ELF-1 (cell line): ENCODE data around the gene UNC5CL.
A peak's percentile ranks its signal among the peaks of the same experiment; 100 is the strongest.
"Not testable (repeated sequence)": the region's sequence is repeated elsewhere in the genome, so short reads cannot be mapped to it uniquely, and the experiment has no call there.

Experiments
- DNase-seq: peaks from one replicate; pipeline ENCODE4 v3.0.0-alpha.2; 2016; ENCODE audit warnings: low read depth, low spot score

UNC5CL gene

GRCh38 chr6:41040101-41040939, 1.3 kb upstream of the UNC5CL start:
- DNase-seq, result no peak

DNA sequence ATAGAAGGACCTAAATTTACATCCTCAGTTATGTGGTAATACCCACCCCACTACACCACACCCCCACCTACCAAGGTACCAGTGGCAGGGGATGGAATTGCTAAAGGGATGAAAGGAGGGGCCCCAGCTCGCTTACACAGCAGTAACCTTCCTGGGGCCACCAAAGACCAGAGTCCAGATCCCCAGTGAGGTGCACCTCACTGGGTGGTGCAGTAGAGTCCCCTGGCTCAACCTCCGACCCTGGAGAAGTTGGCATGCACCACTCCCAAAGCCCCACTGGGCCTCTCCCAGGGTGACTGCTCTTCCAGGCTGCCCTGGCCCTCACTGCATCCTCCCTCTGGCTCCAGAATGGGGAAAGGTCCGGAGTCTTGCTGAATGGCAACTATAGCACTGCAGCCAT, 816 bp downstream of the UNC5CL start:
- no peak for DNase-seq

- no peak for DNase-seq
Observed at GRCh38 chr6:41037107-41037900, 1.7 kb downstream of the UNC5CL start.

DNA sequence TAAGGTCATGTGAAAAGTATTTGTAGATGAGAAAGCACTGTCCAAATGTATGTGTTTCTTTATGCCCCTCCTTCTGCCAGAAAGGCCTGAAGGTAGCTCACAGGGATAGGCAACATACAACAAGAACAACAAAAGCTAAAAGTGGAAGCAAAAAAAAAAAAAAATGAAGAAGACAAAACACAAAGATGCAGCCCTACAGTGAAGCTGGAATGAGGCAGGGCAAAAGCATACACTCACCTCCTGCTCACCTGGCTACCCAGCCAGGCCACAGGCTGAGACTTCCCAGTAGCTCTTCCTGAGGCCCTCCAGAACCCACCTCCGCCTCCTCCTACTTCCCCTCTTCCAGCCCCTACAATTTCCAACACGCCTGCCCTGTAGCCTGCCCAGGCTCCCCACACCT, 2.4 kb downstream of the UNC5CL start:
- no peak for DNase-seq

DNA sequence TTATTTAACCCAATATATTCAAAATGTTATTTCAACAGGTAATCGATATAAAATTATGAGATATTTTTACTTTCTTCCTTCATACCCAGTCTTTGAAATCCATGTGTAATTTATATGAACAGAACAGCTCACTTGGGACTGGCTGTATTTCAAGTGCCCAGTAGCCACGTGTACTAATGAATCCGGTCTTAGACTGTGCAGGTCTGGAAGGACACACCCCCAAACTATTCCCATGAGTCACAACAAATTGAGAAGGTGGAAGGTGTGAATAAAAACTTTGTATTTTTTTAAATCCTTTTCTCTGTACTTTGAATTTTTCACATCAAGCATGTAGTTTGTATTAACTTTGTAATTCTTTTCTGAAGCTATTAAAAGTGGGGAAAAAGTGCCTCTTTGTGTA, 2.8 kb downstream of the UNC5CL start:
- no peak for DNase-seq

GRCh38 chr6:41033776-41034175, 5.2 kb downstream of the UNC5CL start:
- no peak for DNase-seq

DNA sequence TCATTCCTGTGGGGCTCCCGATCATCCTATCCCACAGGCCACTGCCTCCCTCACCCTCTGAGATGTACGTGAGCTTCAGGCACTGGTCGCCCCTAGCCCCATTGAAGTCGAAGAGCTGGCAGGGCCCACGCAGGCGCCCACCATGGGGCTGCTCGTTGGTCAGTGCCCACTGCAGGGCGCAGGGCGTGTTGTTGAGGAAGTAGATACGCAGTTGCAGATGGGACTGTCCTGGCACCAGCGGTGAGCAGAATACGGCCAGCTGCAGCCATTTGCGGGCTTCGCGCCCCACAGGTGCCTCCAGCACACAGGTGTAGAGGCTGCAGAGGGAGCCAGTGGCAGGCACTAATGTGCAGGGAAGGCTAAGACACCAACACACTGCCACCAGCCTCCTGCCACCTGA, 6.2 kb downstream of the UNC5CL start:
- no peak for DNase-seq

GRCh38 chr6:41028561-41029412, 10.2 kb downstream of the UNC5CL start:
- peak; percentile 90 for DNase-seq

DNA sequence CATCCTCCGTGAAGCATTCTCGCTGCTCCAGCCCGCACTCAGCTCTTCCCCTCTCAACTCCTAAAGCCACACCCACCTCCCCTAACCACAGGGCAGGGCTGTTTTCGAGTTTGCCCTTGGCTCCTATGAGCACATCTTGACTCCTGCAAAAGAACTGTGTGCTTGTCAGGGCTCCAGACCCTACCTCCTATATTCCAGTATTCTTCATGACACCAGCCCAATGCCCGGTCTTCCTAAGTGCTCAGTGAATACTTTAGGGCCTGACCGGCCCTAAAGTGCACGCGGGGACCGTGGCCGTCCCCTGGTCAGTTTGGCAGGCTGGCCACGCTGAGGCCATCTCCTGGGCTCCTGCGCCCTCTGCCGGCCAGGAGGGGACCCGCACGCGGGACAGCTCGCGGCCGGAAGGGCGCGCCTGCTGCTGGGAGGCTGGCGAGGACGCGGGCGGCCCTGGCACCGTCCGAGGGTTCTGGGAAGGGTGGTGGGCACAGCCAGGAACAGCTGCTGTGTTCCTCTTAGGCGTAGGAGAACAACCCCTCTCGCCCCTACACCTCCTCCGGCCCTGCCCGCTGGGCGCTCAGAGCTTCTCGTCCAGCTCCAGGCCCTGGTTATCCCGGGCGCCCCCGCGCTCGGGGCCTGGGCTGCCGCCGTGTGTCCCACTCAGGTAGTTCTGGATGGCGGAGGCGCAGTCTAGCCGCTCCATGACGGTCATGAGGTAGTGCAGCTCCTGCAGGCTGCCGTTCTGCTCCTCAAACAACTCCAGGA, 11.0 kb downstream of the UNC5CL start:
- peak; percentile 96 for DNase-seq

DNA sequence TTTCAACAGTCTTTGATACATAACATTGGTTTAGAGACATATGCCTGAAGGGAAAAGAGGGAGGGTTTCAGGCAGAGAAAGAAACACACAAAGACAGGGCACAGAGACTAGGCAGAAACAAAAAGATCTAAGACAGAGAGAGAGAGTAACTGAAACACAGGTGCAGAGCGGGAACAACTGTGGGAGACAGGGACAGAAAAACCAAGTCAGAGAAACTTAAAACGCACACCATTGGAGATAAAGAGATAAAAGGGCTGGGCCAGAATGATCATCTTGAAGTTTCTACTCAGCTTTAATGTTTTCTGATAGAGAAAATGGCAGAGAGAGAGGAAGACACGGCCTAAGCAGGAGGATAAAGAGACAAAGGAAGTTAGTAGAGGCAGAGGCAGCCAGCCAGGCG, 11.8 kb downstream of the UNC5CL start:
- DNase-seq, result no peak

DNA sequence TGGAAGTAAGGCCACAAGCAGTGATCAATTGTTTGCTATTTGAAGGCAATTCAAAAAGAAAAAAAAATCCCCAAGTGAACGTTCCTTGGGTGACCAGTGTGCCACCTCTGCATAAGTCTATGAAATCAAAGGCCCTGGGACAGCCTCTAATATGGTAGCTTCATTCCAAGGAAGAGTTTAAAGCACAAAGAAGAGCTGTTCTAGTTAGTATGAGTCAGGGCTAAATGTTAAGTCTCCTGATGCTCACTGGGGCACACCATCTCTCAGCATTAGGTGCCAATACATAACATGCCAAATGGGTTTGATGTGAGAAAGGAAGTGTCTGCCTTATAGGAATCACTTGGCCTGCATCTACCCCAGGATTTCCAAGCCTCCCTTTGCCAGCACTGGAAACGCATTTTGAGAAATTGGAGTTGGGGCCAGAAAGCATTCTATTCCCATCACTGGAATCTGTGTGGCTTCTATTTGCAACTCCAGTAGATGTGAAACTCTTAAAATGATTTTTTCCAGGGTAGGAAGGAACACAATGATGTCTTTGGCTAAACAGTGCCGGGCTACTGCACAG, 13.0 kb downstream of the UNC5CL start:
- DNase-seq, result no peak

DNA sequence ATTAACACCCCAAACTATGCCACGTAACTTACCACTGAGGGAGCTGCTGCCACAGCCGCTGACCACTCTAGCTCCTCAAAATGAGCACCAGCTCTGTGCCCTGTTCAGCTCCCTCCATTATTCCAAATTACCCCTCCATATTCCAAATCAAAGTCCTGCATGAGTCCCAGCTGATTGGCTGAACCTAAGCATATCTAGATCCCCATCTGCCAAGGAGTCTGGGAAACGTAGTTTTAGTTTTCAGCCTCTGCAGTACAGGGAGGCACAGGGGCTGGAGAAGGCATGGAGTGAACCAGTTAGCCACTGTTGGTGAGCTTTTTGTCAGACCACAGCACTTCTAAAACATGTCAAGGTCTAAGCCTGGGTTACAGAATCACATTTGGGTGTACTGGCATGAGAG, 15.9 kb downstream of the UNC5CL start:
- no peak for DNase-seq

- DNase-seq, result no peak
Observed at GRCh38 chr6:41022294-41022693, 16.7 kb downstream of the UNC5CL start.

DNA sequence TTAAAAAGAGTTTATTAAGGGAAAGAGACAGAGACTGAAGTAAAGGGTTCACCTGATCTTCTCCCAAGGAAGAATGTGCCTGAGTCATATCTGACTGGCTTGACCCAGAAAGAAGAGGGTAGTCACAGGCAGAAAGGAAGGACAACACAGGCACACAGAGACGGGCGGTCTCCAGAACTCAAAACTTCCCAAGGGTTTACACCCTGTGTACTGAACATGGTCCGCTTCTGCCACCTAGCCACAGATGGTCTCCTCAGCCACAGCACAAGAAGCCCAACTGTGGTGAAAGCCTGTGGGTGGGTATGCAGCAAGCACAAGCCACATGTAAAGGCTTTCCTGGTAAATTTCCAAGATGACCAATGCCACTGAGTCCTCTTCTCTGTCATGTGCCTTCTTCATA, 17.2 kb downstream of the UNC5CL start:
- peak; percentile 36 for DNase-seq

DNA sequence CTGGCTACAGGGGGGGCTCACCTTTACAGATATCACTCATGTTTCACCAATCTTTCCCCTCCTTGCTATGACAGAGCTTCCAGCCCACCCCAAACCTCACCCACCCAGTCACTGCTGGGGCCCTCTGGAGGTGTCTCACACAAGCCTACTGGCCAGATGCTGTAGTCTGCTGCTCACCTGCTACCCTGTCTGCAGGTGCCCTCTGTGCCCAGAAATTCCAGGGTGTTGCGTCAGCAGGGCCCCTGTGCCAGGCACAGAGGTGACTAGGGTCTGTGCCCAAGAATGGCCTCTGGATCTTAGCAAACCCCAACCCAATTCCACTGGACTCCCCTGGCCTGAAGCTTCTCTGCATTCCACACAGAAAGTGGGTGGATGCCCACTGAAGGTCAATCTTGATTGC, 21.4 kb downstream of the UNC5CL start:
- DNase-seq, result no peak

DNA sequence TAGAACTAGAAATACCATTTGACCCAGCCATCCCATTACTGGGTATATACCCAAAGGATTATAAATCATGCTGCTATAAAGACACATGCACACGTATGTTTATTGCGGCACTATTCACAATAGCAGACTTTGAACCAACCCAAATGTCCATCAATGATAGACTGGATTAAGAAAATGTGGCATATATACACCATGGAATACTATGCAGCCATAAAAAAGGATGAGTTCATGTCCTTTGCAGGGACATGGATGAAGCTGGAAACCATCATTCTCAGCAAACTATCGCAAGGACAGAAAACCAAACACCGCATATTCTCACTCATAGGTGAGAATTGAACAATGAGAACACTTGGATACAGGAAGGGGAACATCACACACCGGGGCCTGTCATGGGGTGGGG, 23.2 kb downstream of the UNC5CL start:
- DNase-seq, result not testable (repeated sequence)

GRCh38 chr6:41014780-41015179, 24.2 kb downstream of the UNC5CL start:
- no peak for DNase-seq

- DNase-seq, result no peak
Observed at GRCh38 chr6:41013466-41014153, 25.4 kb downstream of the UNC5CL start.

DNA sequence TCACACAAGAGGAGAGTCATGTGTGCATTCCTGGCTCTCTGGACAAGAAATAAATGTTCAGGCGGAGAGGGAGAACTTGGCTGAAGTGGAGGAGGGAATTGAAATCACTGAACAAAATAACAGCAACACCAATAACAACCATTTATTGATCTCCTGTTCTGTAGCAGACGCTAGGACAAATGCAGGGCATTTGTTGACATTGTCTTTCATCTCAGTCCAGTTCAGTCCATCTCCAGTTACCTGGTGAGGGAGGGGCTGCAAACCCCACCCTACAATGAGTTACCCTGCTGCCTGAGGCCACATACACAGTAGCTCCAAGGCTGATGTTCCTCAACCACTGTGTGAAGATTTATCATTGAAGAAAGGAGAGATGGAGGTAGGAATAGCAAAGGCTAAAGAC, 27.3 kb downstream of the UNC5CL start:
- no peak for DNase-seq

DNA sequence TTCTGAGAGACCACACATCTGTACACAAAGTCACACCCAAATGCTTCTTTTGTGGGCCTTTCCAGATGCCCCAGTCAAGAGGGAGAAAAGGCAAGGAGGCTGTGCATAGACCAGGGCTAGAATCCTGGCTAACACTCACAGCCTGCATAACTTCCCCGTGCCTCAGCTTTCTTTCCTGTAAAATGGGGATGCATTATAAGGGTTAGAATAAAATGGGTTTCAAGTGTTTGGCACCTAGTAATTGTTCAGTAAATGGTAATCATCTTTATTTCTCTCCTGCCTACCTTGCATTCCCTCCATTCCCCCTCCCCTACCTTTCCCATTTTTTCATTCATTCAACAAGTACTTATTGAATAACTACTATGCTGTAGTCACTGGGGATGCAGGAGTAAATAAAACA, 29.4 kb downstream of the UNC5CL start:
- no peak for DNase-seq
